Measurements from ENCODE around the gene TAF6.

GRCh38 chr7:100157069-100157333, 37.8 kb upstream of the TAF6 start:
- TF ChIP-seq EZH2phosphoT487 (IDR thresholded peaks at IDR 0.05; ENCODE audit: insufficient read depth, low read depth), result no peak
- TF ChIP-seq EZH2 (IDR thresholded peaks at IDR 0.05; ENCODE audit: insufficient read depth, poor library complexity, severe bottlenecking), result no peak
